CD4-positive, alpha-beta T cell (primary cell): ENCODE results near the gene GAS2. TPM values are rescaled to one million over a fixed set of nuclear protein-coding genes. Genes with fewer than 3 reads are reported as not detected.

Experiments
- ATAC-seq: fragments of 200-7000 bp; cut with Tn5 transposase; one replicate; pipeline ENCODE4 v1.10.0; 2022; ENCODE audit warnings: mild to moderate bottlenecking; ENCODE audit not compliant: poor library complexity
- CTCF ChIA-PET: fragments of 350-600 bp; sonication (Branson Sonifier 250); formaldehyde crosslinking; loops from one replicate; lab custom pipeline; 2021; ENCODE audit warnings: antibody characterized with exemption, inconsistent platforms; lab: Charles Lee
- POLR2A ChIA-PET: fragments of 350-600 bp; sonication (Branson Sonifier 250); formaldehyde crosslinking; loops from one replicate; lab custom pipeline; 2021; ENCODE audit warnings: antibody characterized with exemption, inconsistent platforms; lab: Charles Lee
- DNase-seq, 14 experiments: peaks; one replicate each; pipeline ENCODE4 v3.0.0-alpha.2; 2013 to 2020; ENCODE audit warnings: mixed read lengths in 2 of 14
- H3K27ac ChIP-seq, 2 donors: one replicate each; pipeline versions ENCODE4 v1.5.1 to v1.7.0; 2013; ENCODE audit warnings: low read length in 2 of 2, low read depth in 1 of 2, mild to moderate bottlenecking in 1 of 2
- H3K27me3 ChIP-seq, 2 experiments: 1 replicate in 1 of 2; 2 replicates in 1 of 2; pipeline versions ENCODE4 v1.6.1 to v1.7.0; 2013; ENCODE audit warnings: low read length in 2 of 2, control low read depth in 1 of 2, mild to moderate bottlenecking in 1 of 2, moderate library complexity in 1 of 2; ENCODE audit not compliant: insufficient read depth in 2 of 2, control insufficient read depth in 1 of 2
- H3K36me3 ChIP-seq: one replicate; pipeline ENCODE4 v1.6.1; 2013; ENCODE audit warnings: low read length, control low read depth; ENCODE audit not compliant: insufficient read depth
- H3K4me1 ChIP-seq: one replicate; pipeline ENCODE4 v1.6.1; 2013; ENCODE audit warnings: low read length, control low read depth; ENCODE audit not compliant: insufficient read depth
- H3K4me3 ChIP-seq: one replicate; pipeline ENCODE4 v1.5.1; 2013; ENCODE audit warnings: mild to moderate bottlenecking, low read length, moderate library complexity
- H3K9me3 ChIP-seq, 2 experiments: 1 replicate in 1 of 2; 2 replicates in 1 of 2; pipeline versions ENCODE4 v1.6.1 to v1.7.0; 2013; ENCODE audit warnings: low read length in 2 of 2, mild to moderate bottlenecking in 2 of 2, control low read depth in 1 of 2, moderate library complexity in 1 of 2; ENCODE audit not compliant: control insufficient read depth in 1 of 2, insufficient read depth in 1 of 2
- H3K27ac Mint-ChIP-seq: one replicate; pipeline ENCODE4 v1.8.0; 2020; ENCODE audit warnings: mixed read lengths
- H3K27me3 Mint-ChIP-seq: one replicate; pipeline ENCODE4 v1.8.0; 2021; ENCODE audit warnings: mixed read lengths
- H3K36me3 Mint-ChIP-seq: one replicate; pipeline ENCODE4 v1.8.0; 2021; ENCODE audit warnings: low read depth, mixed read lengths
- H3K4me1 Mint-ChIP-seq: one replicate; pipeline ENCODE4 v1.8.0; 2021; ENCODE audit warnings: low read depth, mixed read lengths
- H3K4me3 Mint-ChIP-seq: one replicate; pipeline ENCODE4 v1.8.0; 2020; ENCODE audit warnings: mild to moderate bottlenecking, mixed read lengths
- H3K9me3 Mint-ChIP-seq: one replicate; pipeline ENCODE4 v1.8.0; 2020; ENCODE audit warnings: mixed read lengths
- intact Hi-C, 2 experiments: fragments of 100-400 bp; cut with DNase I in 1 of 2; cut with micrococcal nuclease in 1 of 2; formaldehyde crosslinking; loops; one replicate each; pipeline versions ENCODE4 v1.15.1 to v1.9.0; 2023 to 2025; cut with DNase I, micrococcal nuclease
- total RNA-seq, 174 experiments: library from RNA in 2 of 174; stranded (reverse) in 2 of 174; gene quantifications; one replicate each; pipeline ENCODE4 v1.2.3 and lab custom pipeline; 2021 to 2026
- TF ChIP-seq, protein P1 (sequence below): fragments of 200-600 bp; IDR thresholded peaks from one replicate; pipeline ENCODE4 v1.8.0; 2022; ENCODE audit warnings: antibody characterized with exemption, mild to moderate bottlenecking

Gene GAS2
- total RNA-seq, 2 experiments from 2014 or later: 2.2 to 2.9 TPM

DNA sequence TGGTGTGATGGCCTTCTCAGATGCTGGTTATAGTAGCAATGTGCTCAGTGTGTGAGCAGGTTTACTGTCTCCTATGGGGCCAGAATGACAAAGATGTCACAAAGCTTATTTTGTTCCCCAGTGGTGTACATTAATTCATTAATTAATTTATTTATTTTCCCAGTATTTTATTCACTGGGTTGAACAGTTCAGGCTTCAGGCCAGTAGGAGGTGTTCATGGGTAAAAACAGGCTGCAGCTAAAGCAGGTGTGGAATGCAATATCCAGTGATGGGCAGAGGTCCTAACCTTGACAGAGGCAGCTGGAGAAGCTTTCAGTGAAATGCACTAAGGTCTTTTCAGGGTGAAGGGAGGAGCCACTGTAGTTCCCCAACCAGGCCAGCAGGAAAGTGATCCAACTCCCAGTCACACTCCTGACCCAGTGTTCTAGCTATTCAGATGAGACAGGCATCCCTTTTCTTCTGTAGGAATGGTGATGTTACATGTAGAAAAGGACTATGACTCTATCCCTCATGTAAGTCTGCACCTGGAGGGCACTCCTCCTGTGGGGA is 33.0 kb upstream of the GAS2 start:
- no peak for ATAC-seq
- no peak overlapping the region for H3K27ac ChIP-seq

GRCh38 chr11:22634897-22635629 is 31.3 kb upstream of the GAS2 start:
- H3K27me3 ChIP-seq: no peaks in the 10 kb centered on the region
- no peaks in the 10 kb centered on the region for H3K36me3 Mint-ChIP-seq
- H3K27me3 Mint-ChIP-seq: no peaks in the 10 kb centered on the region
- ChIA-PET POLR2A (interaction anchor here (1.5 kb wide), 1 partner anchor 9 kb away, joined by 9 read pairs; the partner anchor contains the start of gene FANCF), CTCF (no interaction called here)
- H3K4me3 ChIP-seq: no peak overlapping the region
- H3K27ac Mint-ChIP-seq: no peak overlapping the region
- peaks cover 7% of the 10 kb centered on the region for H3K4me1 Mint-ChIP-seq
- TF ChIP-seq, protein P1, sequence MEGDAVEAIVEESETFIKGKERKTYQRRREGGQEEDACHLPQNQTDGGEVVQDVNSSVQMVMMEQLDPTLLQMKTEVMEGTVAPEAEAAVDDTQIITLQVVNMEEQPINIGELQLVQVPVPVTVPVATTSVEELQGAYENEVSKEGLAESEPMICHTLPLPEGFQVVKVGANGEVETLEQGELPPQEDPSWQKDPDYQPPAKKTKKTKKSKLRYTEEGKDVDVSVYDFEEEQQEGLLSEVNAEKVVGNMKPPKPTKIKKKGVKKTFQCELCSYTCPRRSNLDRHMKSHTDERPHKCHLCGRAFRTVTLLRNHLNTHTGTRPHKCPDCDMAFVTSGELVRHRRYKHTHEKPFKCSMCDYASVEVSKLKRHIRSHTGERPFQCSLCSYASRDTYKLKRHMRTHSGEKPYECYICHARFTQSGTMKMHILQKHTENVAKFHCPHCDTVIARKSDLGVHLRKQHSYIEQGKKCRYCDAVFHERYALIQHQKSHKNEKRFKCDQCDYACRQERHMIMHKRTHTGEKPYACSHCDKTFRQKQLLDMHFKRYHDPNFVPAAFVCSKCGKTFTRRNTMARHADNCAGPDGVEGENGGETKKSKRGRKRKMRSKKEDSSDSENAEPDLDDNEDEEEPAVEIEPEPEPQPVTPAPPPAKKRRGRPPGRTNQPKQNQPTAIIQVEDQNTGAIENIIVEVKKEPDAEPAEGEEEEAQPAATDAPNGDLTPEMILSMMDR: no peak
- peak in 1 of 14 experiments; percentile 5 for DNase-seq
- H3K36me3 ChIP-seq: no peaks in the 10 kb centered on the region
- intact Hi-C loops: no loop called here
- H3K9me3 Mint-ChIP-seq: no peaks in the 10 kb centered on the region
- no peak overlapping the region for H3K4me3 Mint-ChIP-seq
- ATAC-seq: no peak
- H3K4me1 ChIP-seq: no peaks in the 10 kb centered on the region
- H3K9me3 ChIP-seq: no peaks in the 10 kb centered on the region
- H3K27ac ChIP-seq: no peak overlapping the region

More for the DNA sequence above, 33.0 kb upstream of the GAS2 start:
- POLR2A ChIA-PET: no interaction called here
- Histone ChIP-seq H3K4me3 (no peak overlapping the region), H3K36me3 (no peaks in the 10 kb centered on the region), H3K4me1 (no peaks in the 10 kb centered on the region), H3K27me3 (no peaks in the 10 kb centered on the region), H3K9me3 (no peaks in the 10 kb centered on the region)
- intact Hi-C loops: no loop called here
- Mint-ChIP-seq H3K36me3 (no peaks in the 10 kb centered on the region), H3K9me3 (no peaks in the 10 kb centered on the region), H3K4me3 (no peak overlapping the region), H3K27me3 (no peaks in the 10 kb centered on the region), H3K4me1 (peaks cover 7% of the 10 kb centered on the region), H3K27ac (no peak overlapping the region)
- TF ChIP-seq, protein P1: no peak
- no peak for DNase-seq
- CTCF ChIA-PET: no interaction called here

GRCh38 chr11:22635689-22636088 is 30.7 kb upstream of the GAS2 start:
- no peaks in the 10 kb centered on the region for H3K36me3 Mint-ChIP-seq
- no peaks in the 10 kb centered on the region for H3K9me3 Mint-ChIP-seq
- Histone ChIP-seq H3K27ac (no peak overlapping the region), H3K4me1 (no peaks in the 10 kb centered on the region), H3K4me3 (no peak overlapping the region), H3K27me3 (no peaks in the 10 kb centered on the region), H3K36me3 (no peaks in the 10 kb centered on the region), H3K9me3 (no peaks in the 10 kb centered on the region)
- DNase-seq (peak in 1 of 14 experiments; percentile 3), ATAC-seq (no peak)
- ChIA-PET POLR2A (interaction anchor here (1.5 kb wide), 1 partner anchor 10 kb away, joined by 9 read pairs; the partner anchor contains the start of gene FANCF), CTCF (no interaction called here)
- peaks cover 7% of the 10 kb centered on the region for H3K4me1 Mint-ChIP-seq
- no peak overlapping the region for H3K27ac Mint-ChIP-seq
- intact Hi-C loops: no loop called here
- H3K4me3 Mint-ChIP-seq: no peak overlapping the region
- TF ChIP-seq, protein P1: no peak
- no peaks in the 10 kb centered on the region for H3K27me3 Mint-ChIP-seq
